K562 (cell line): ENCODE results near the gene GOLPH3.
"Not testable (repeated sequence)": the region's sequence is repeated elsewhere in the genome, so short reads cannot be mapped to it uniquely, and the experiment has no call there.

Experiments used
- ATF1 ChIP-seq, 2 experiments: fragments of 450-650 bp in 1 of 2; IDR thresholded peaks; 2 replicates each; pipeline ENCODE4 v1.6.1; 2016; ENCODE audit warnings: missing compliant biosample characterization in 1 of 2, missing genetic modification characterization in 1 of 2
- CBX3 ChIP-seq, 2 experiments: IDR thresholded peaks; 1 replicate in 1 of 2; 2 replicates in 1 of 2; pipeline ENCODE4 v1.6.1; 2012; ENCODE audit warnings: inconsistent platforms in 2 of 2, low read length in 2 of 2, borderline replicate concordance in 1 of 2, control low read depth in 1 of 2
- CREM ChIP-seq: IDR thresholded peaks from 2 replicates; pipeline ENCODE4 v1.6.1; 2014; ENCODE audit warnings: antibody characterized with exemption, low read depth
- CTCF ChIP-seq, 3 experiments: IDR thresholded peaks in 2 of 3; conservative IDR thresholded peaks in 1 of 3; 2 replicates each; pipeline ENCODE4 v1.5.1; 2011 to 2012; ENCODE audit warnings: low read length in 3 of 3, mild to moderate bottlenecking in 3 of 3, control low read depth in 2 of 3, improper control_type of control experiment in 1 of 3, inconsistent platforms in 1 of 3, low read depth in 1 of 3, mixed read lengths in 1 of 3, moderate library complexity in 1 of 3; ENCODE audit not compliant: insufficient read depth in 2 of 3
- MCM3 ChIP-seq: fragments of 450-650 bp; IDR thresholded peaks from 2 replicates; pipeline ENCODE4 v1.6.1; 2016
- MLX ChIP-seq, 2 experiments: fragments of 450-650 bp in 1 of 2; sonication (generic) in 1 of 2; formaldehyde crosslinking; conservative IDR thresholded peaks; 2 replicates each; pipeline versions ENCODE4 v1.4.0 to v1.8.1; 2020 to 2022; ENCODE audit warnings: mild to moderate bottlenecking in 1 of 2, missing genetic modification reagents in 1 of 2
- ZHX1 ChIP-seq: fragments of 150-350 bp; conservative IDR thresholded peaks from 2 replicates; pipeline ENCODE4 v1.6.1; 2014; ENCODE audit warnings: low read length

- not testable (repeated sequence) for TF ChIP-seq CTCF (IDR thresholded peaks at IDR 0.05 in 2 of 3, conservative IDR thresholded peaks at IDR 0.05 in 1 of 3; ENCODE audit: insufficient read depth in 2 of 3, low read depth in 1 of 3, low read length in 3 of 3); ATF1 (CRISPR knock-in tag; IDR thresholded peaks at IDR 0.05); ATF1 (tag; IDR thresholded peaks at IDR 0.05); MCM3; CREM; ZHX1; MLX (CRISPR knock-in tag; conservative IDR thresholded peaks at IDR 0.05); CBX3 (IDR thresholded peaks at IDR 0.05; ENCODE audit: borderline replicate concordance in 1 of 2, low read length in 2 of 2)
Measured at GRCh38 chr5:32214344-32214743, 40.2 kb upstream of the GOLPH3 start.
